Prostate gland (tissue), 2 donors: ENCODE data around the gene ASB15.

Experiments used
- CTCF ChIP-seq, 4 experiments: fragments of 200-600 bp in 2 of 4; fragments of 450-650 bp in 2 of 4; sonication (generic) in 2 of 4; IDR thresholded peaks; 1 replicate in 3 of 4; 2 replicates in 1 of 4; pipeline ENCODE4 v1.5.1; 2016 to 2019; ENCODE audit warnings: antibody characterized with exemption in 4 of 4, mild to moderate bottlenecking in 2 of 4, moderate library complexity in 2 of 4
- POLR2A ChIP-seq: fragments of 450-650 bp; IDR thresholded peaks from one replicate; pipeline ENCODE4 v1.6.1; 2016; ENCODE audit warnings: antibody characterized with exemption, mild to moderate bottlenecking

DNA sequence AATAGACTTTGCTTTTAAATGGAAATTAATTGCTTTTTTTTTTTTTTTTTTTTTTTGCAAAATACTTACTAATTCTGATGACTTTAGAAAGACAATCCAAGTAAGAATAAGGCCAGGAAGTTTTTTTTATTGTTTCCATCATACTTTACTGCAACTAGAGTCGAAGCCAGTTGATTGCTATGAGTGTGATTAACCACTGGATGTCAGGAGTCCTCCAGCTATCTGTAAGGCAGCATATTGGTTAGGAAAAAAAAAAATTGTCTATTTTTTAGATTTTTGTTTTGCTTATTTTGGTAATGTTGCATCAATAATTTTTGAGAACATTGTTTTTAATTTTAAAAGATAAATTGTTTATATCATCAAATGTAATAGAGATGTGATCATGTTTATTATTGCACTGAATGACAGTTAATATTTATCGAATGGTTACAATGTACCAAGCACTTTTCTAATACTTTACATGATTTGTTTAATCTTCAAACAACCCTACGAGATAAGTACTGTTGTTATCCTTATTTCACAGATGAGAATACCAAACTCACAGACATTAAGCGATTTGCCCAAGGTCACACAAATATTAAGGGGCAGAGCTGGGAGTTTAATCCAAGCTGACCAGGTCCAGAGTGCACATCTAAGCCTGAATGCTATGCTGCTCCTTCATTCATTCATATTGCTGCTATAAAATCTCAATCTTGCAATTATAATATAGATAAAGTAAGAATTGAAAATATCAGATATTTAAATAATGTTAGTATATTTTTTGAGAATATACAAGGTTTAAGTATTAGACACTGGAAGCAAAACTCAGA lies 34.1 kb downstream of the ASB15 start:
- peak in 2 of 4 experiments; percentile 21 to 48 for TF ChIP-seq CTCF (IDR thresholded peaks at IDR 0.05)
- no peak for TF ChIP-seq POLR2A
